NT2/D1 (cell line): ENCODE results near the gene MBL2.

Experiments
- SUZ12 ChIP-seq: IDR thresholded peaks from 2 replicates; pipeline ENCODE4 v1.6.1; 2011; ENCODE audit not compliant: insufficient read length, insufficient read depth; ENCODE audit errors: extremely low read depth
- YY1 ChIP-seq: IDR thresholded peaks from 2 replicates; pipeline ENCODE4 v1.6.1; 2011; ENCODE audit not compliant: insufficient read length, insufficient read depth
- ZNF274 ChIP-seq: IDR thresholded peaks from 2 replicates; pipeline ENCODE4 v1.6.1; 2011; ENCODE audit warnings: mild to moderate bottlenecking, low read depth, low read length

DNA sequence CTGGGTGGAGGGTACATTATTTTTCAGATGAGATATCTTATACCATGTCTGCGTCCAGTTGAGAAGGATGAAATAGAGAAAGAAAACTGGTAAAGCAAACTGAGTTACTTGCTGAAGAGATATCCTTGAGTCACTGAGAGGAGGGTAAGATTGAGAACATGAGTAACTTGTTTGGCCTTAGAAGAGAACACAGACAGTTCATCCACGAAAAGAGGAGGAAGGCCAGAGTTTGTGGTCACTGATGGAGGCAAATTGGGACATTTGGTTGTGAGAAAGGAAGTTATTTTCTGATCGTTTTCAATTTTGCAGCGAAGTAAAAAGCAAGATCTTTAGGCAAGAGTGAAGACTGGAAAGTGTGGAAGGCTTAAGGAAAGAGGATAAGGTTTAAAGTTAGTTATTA is 15.6 kb downstream of the MBL2 start:
- TF ChIP-seq ZNF274 (no peak), YY1 (no peak), SUZ12 (no peak)
